ENCODE data around the gene PLK3. TPM values are rescaled to one million over a fixed set of nuclear protein-coding genes. Genes with fewer than 3 reads are reported as not detected.

The PLK3 gene
- total RNA-seq, 1 experiment from 2014 or later, result 56.1 TPM

GRCh38 chr1:44788120-44788860, 11.9 kb upstream of the PLK3 start, which contains the start of gene BEST4:
BEST4 (minus strand) TSS chr1:44788170; CDS start chr1:44787705, 465 bp downstream.
- intact Hi-C loops (cut with micrococcal nuclease), result loop anchor here (5.0 kb wide), 1 partner anchor 784 kb away; no protein-coding TSS in a partner anchor

GRCh38 chr1:44790968-44791801, 9.0 kb upstream of the PLK3 start:
- Histone ChIP-seq H3K9ac (ENCODE audit: low read length) (no peak overlapping the region), H3K4me3 (replicated peaks in 1 of 2; ENCODE audit: low read depth in 1 of 2, low read length in 2 of 2) (no peak overlapping the region), H4K20me1 (ENCODE audit: insufficient read depth) (no peaks in the 10 kb centered on the region), H3K4me1 (ENCODE audit: control insufficient read depth in 1 of 2, insufficient read depth in 2 of 2, low read length in 2 of 2) (peaks cover 12 to 33% of the 10 kb centered on the region in 2 experiments; a peak in 3 of 4 replicates), H3K27me3 (ENCODE audit: insufficient read depth, low read length) (no peaks in the 10 kb centered on the region), H3K4me2 (ENCODE audit: low read length) (no peak overlapping the region), H3K27ac (ENCODE audit: low read depth, low read length) (no peak overlapping the region), H2AFZ (ENCODE audit: low read depth, low read length, poor library complexity, severe bottlenecking) (no peak overlapping the region), H3K36me3 (ENCODE audit: control insufficient read depth in 1 of 2, insufficient read depth in 2 of 2, low read length in 2 of 2) (no peaks in the 10 kb centered on the region), H3K79me2 (ENCODE audit: insufficient read depth, low read length) (no peaks in the 10 kb centered on the region), H3K9me3 (ENCODE audit: control insufficient read depth in 1 of 2, insufficient read depth in 1 of 2, low read depth in 1 of 2, low read length in 2 of 2) (no peaks in the 10 kb centered on the region), H3K9me2 (ENCODE audit: insufficient read depth) (no peaks in the 10 kb centered on the region)
- no peak for DNase-seq (ENCODE audit: low read depth, low spot score)
- ChIA-PET POLR2A (interaction anchor here (1.2 to 4.9 kb wide), 5 partner anchors 9 to 70 kb away, joined by 3 to 43 read pairs (median 7); partner anchors contain the start of genes PLK3 and RNU5D-1), CTCF (interaction anchor here (1.2 kb wide), 1 partner anchor 9 kb away, joined by 4 read pairs; the partner anchor contains the start of gene PLK3), RAD21 (ENCODE audit: low non-redundant PET in 1 of 2, low total read pairs in 2 of 2, uncharacterized antibody in 2 of 2, unreplicated experiment in 2 of 2) (no interaction called here)
- TF ChIP-seq ATF3 (IDR thresholded peaks at IDR 0.05), result no peak
- TF ChIP-seq POLR2A (IDR thresholded peaks at IDR 0.05; ENCODE audit: borderline replicate concordance, extremely low read depth, insufficient read depth, insufficient read length), result no peak
- TF ChIP-seq EGR1 (IDR thresholded peaks at IDR 0.05; ENCODE audit: low read depth), result no peak
- no peak for TF ChIP-seq FOSL1 (IDR thresholded peaks at IDR 0.05; ENCODE audit: low read depth)
- TF ChIP-seq SRF (IDR thresholded peaks at IDR 0.05; ENCODE audit: low read depth), result no peak
- no peak for TF ChIP-seq ZFX (IDR thresholded peaks at IDR 0.05)
- TF ChIP-seq SIN3A (IDR thresholded peaks at IDR 0.05; ENCODE audit: low read depth), result no peak
- TF ChIP-seq SP1 (IDR thresholded peaks at IDR 0.05; ENCODE audit: low read depth), result no peak
- TF ChIP-seq RAD21 (IDR thresholded peaks at IDR 0.05; ENCODE audit: low read depth), result no peak
- TF ChIP-seq CTCF (IDR thresholded peaks at IDR 0.05 in 2 of 3, conservative IDR thresholded peaks at IDR 0.05 in 1 of 3; ENCODE audit: borderline replicate concordance in 1 of 3, insufficient read depth in 1 of 3, low read depth in 2 of 3, low read length in 2 of 3), result no peak
- no peak for TF ChIP-seq TCF7L2 (IDR thresholded peaks at IDR 0.05; ENCODE audit: borderline replicate concordance, extremely low read depth, insufficient read depth, insufficient read length)
- no peak for TF ChIP-seq EZH2 (IDR thresholded peaks at IDR 0.05)
- TF ChIP-seq POLR2AphosphoS5 (IDR thresholded peaks at IDR 0.05; ENCODE audit: low read depth, low read length), result no peak
- no peak for TF ChIP-seq CBX3 (IDR thresholded peaks at IDR 0.05; ENCODE audit: low read depth)
- TF ChIP-seq YY1 (IDR thresholded peaks at IDR 0.05; ENCODE audit: extremely low read depth, insufficient replicate concordance, low read depth, low read length), result no peak
- TF ChIP-seq JUND (IDR thresholded peaks at IDR 0.05), result no peak
- BruUV-seq (replicated peaks), result no TSS peak
- intact Hi-C loops (cut with micrococcal nuclease), result loop anchor here (5.0 kb wide), 2 partner anchors 511 to 701 kb away; partner anchors contain the start of gene TESK2
- ATAC-seq, result no peak

More at GRCh38 chr1:44788120-44788860, 11.9 kb upstream of the PLK3 start, which contains the start of gene BEST4:
- no peak within 1 kb of the TSS for H3K27ac ChIP-seq (ENCODE audit: low read depth, low read length)
- ChIA-PET RAD21 (ENCODE audit: low non-redundant PET in 1 of 2, low total read pairs in 2 of 2, uncharacterized antibody in 2 of 2, unreplicated experiment in 2 of 2) (no interaction called here), POLR2A (interaction anchor here (0.8 to 4.9 kb wide), 6 partner anchors 12 to 67 kb away, joined by 3 to 43 read pairs (median 6); partner anchors contain the start of genes DYNLT4, PLK3 and RNU5D-1), CTCF (interaction anchor here (1.1 to 1.4 kb wide), 3 partner anchors 9 to 14 kb away, joined by 3 read pairs; partner anchors contain the start of gene PLK3)
- H2AFZ ChIP-seq (ENCODE audit: low read depth, low read length, poor library complexity, severe bottlenecking), result no peak within 1 kb of the TSS
- peak within 1 kb of the TSS; percentile 63; the same call in 1 of the 2 replicates for H3K9ac ChIP-seq (ENCODE audit: low read length)
- no peaks in the 10 kb centered on the region for H4K20me1 ChIP-seq (ENCODE audit: insufficient read depth)
- TF ChIP-seq FOSL1 (IDR thresholded peaks at IDR 0.05; ENCODE audit: low read depth) (no peak), SIN3A (IDR thresholded peaks at IDR 0.05; ENCODE audit: low read depth) (no peak), SP1 (IDR thresholded peaks at IDR 0.05; ENCODE audit: low read depth) (no peak)
- ATAC-seq (no peak), DNase-seq (ENCODE audit: low read depth, low spot score) (no peak)
- H3K36me3 ChIP-seq (ENCODE audit: control insufficient read depth in 1 of 2, insufficient read depth in 2 of 2, low read length in 2 of 2), result no peaks in the 10 kb centered on the region
- H3K9me3 ChIP-seq (ENCODE audit: control insufficient read depth in 1 of 2, insufficient read depth in 1 of 2, low read depth in 1 of 2, low read length in 2 of 2), result no peaks in the 10 kb centered on the region
- no peak within 1 kb of the TSS for H3K4me3 ChIP-seq (replicated peaks in 1 of 2; ENCODE audit: low read depth in 1 of 2, low read length in 2 of 2)
- no TSS peak for BruUV-seq (replicated peaks)
- H3K9me2 ChIP-seq (ENCODE audit: insufficient read depth), result no peaks in the 10 kb centered on the region
- peaks cover 13 to 32% of the 10 kb centered on the region in 2 experiments for H3K4me1 ChIP-seq (ENCODE audit: control insufficient read depth in 1 of 2, insufficient read depth in 2 of 2, low read length in 2 of 2)
- no peaks in the 10 kb centered on the region for H3K79me2 ChIP-seq (ENCODE audit: insufficient read depth, low read length)
- H3K27me3 ChIP-seq (ENCODE audit: insufficient read depth, low read length), result no peaks in the 10 kb centered on the region
- H3K4me2 ChIP-seq (ENCODE audit: low read length), result no peak within 1 kb of the TSS; the same call in 1 of the 2 replicates
